OCI-LY7 (cell line): ENCODE measurements around the gene GPHN. TPM values are rescaled to one million over a fixed set of nuclear protein-coding genes. Genes with fewer than 3 reads are reported as not detected.

Experiments
- BruUV-seq: library from RNA; stranded (reverse); fragments of 400-500 nt; replicated peaks from 2 replicates; lab custom pipeline; 2021; lab: Mats Ljungman, UMichigan
- CTCF ChIA-PET: fragments of 300-600 bp; sonication (Branson Sonifier 250); formaldehyde crosslinking; loops from one replicate; lab custom pipeline; 2022; ENCODE audit warnings: antibody characterized with exemption; ENCODE audit not compliant: unreplicated experiment; lab: Charles Lee
- POLR2A ChIA-PET: fragments of 300-600 bp; sonication (Branson Sonifier 250); formaldehyde crosslinking; loops from one replicate; lab custom pipeline; 2022; ENCODE audit warnings: antibody characterized with exemption; lab: Charles Lee
- DNase-seq: peaks from one replicate; pipeline ENCODE4 v3.0.0-alpha.2; 2015; ENCODE audit warnings: low spot score
- H2AFZ ChIP-seq: fragments of 200-600 bp; sonication (generic), shearing (Covaris generic); 2 replicates; pipeline ENCODE4 v1.6.1; 2014; ENCODE audit warnings: mild to moderate bottlenecking, antibody characterized with exemption, low read length, moderate library complexity
- H3K27ac ChIP-seq: fragments of 200-600 bp; sonication (generic); 2 replicates; pipeline ENCODE4 v1.5.1; 2014; ENCODE audit warnings: mixed run types, low read depth, mild to moderate bottlenecking, moderate library complexity, low read length, inconsistent platforms; ENCODE audit not compliant: poor library complexity, severe bottlenecking
- H3K36me3 ChIP-seq: fragments of 200-600 bp; sonication (generic); 2 replicates; pipeline ENCODE4 v1.6.1; 2014; ENCODE audit warnings: mild to moderate bottlenecking, antibody characterized with exemption, low read length, moderate library complexity, mixed read lengths; ENCODE audit not compliant: insufficient read depth
- H3K4me1 ChIP-seq: fragments of 200-600 bp; sonication (generic); 2 replicates; pipeline ENCODE4 v1.5.1; 2014; ENCODE audit warnings: mild to moderate bottlenecking, low read length; ENCODE audit not compliant: insufficient read depth, poor library complexity, severe bottlenecking
- H3K4me2 ChIP-seq: fragments of 200-600 bp; sonication (generic); 2 replicates; pipeline ENCODE4 v1.6.1; 2014; ENCODE audit warnings: mild to moderate bottlenecking, low read length
- H3K4me3 ChIP-seq: fragments of 200-600 bp; sonication (generic); 2 replicates; pipeline ENCODE4 v1.5.1; 2014; ENCODE audit warnings: mild to moderate bottlenecking, low read depth, low read length; ENCODE audit not compliant: poor library complexity, severe bottlenecking
- H3K79me2 ChIP-seq: fragments of 200-600 bp; sonication (generic); 2 replicates; pipeline ENCODE4 v1.6.1; 2016; ENCODE audit warnings: low read depth, mild to moderate bottlenecking, low read length, moderate library complexity, mixed read lengths; ENCODE audit not compliant: insufficient read depth
- H3K9me2 ChIP-seq: fragments of 200-600 bp; sonication (generic); 2 replicates; pipeline ENCODE4 v1.6.1; 2016; ENCODE audit warnings: mild to moderate bottlenecking, low read length, mixed read lengths; ENCODE audit not compliant: insufficient read depth
- H3K9me3 ChIP-seq: fragments of 200-600 bp; sonication (generic); 2 replicates; pipeline ENCODE4 v1.6.1; 2014; ENCODE audit warnings: mild to moderate bottlenecking, mixed run types, low read length, mixed read lengths
- H4K20me1 ChIP-seq: fragments of 200-600 bp; sonication (generic); 2 replicates; pipeline ENCODE4 v1.6.1; 2014; ENCODE audit warnings: mild to moderate bottlenecking, antibody characterized with exemption, low read length, moderate library complexity, mixed read lengths; ENCODE audit not compliant: insufficient read depth
- CTCF ChIP-seq: fragments of 200-600 bp; sonication (generic); conservative IDR thresholded peaks from 2 replicates; pipeline ENCODE4 v1.5.1; 2014; ENCODE audit warnings: mild to moderate bottlenecking, antibody characterized with exemption, low read length, moderate library complexity, mixed read lengths
- EZH2phosphoT487 ChIP-seq: fragments of 200-600 bp; sonication (generic); IDR thresholded peaks from 2 replicates; pipeline ENCODE4 v1.6.1; 2018; ENCODE audit warnings: low read depth, borderline replicate concordance, mild to moderate bottlenecking, mixed run types, antibody characterized with exemption, low read length, moderate library complexity, mixed read lengths
- intact Hi-C: fragments of 100-400 bp; cut with micrococcal nuclease; formaldehyde crosslinking; loops from one replicate; pipeline ENCODE4 v1.10.0; 2022; ENCODE audit not compliant: unreplicated experiment
- total RNA-seq, 2 experiments: library from RNA; depleted of rRNA in 1 of 2; stranded (reverse); fragments of >200 nt in 1 of 2; shearing (Covaris generic) in 1 of 2; gene quantifications; 2 replicates each; pipeline ENCODE4 v1.2.3, GENCODE V29; 2014 to 2022

The GPHN gene
- total RNA-seq, 2 experiments from 2014 or later, result not detected

GRCh38 chr14:66992776-66993175, 484.8 kb downstream of the GPHN start:
- H2AFZ ChIP-seq, result no peak overlapping the region
- no peaks in the 10 kb centered on the region for H4K20me1 ChIP-seq
- BruUV-seq, result no TSS peak
- no peak for DNase-seq
- H3K9me3 ChIP-seq, result no peaks in the 10 kb centered on the region
- no peak overlapping the region for H3K4me2 ChIP-seq
- no peaks in the 10 kb centered on the region for H3K9me2 ChIP-seq
- H3K4me1 ChIP-seq, result no peaks in the 10 kb centered on the region
- POLR2A ChIA-PET, result no interaction called here
- no peaks in the 10 kb centered on the region for H3K36me3 ChIP-seq
- H3K79me2 ChIP-seq, result no peaks in the 10 kb centered on the region
- CTCF ChIA-PET, result no interaction called here
- no peak for TF ChIP-seq EZH2phosphoT487
- no peak for TF ChIP-seq CTCF
- intact Hi-C loops, result no loop called here
- H3K4me3 ChIP-seq, result no peak overlapping the region
- H3K27ac ChIP-seq, result no peak overlapping the region

GRCh38 chr14:66993512-66993911, 485.6 kb downstream of the GPHN start:
- Histone ChIP-seq H3K79me2 (no peaks in the 10 kb centered on the region), H3K9me3 (no peaks in the 10 kb centered on the region), H3K4me2 (no peak overlapping the region), H3K9me2 (no peaks in the 10 kb centered on the region), H3K4me1 (no peaks in the 10 kb centered on the region), H3K36me3 (no peaks in the 10 kb centered on the region), H4K20me1 (no peaks in the 10 kb centered on the region), H3K4me3 (no peak overlapping the region), H3K27ac (no peak overlapping the region), H2AFZ (no peak overlapping the region)
- TF ChIP-seq CTCF, result no peak
- no peak for TF ChIP-seq EZH2phosphoT487
- CTCF ChIA-PET, result no interaction called here
- POLR2A ChIA-PET, result no interaction called here
- no TSS peak for BruUV-seq
- no peak for DNase-seq
- intact Hi-C loops, result no loop called here

GRCh38 chr14:66998013-66998412, 490.1 kb downstream of the GPHN start:
- intact Hi-C loops, result no loop called here
- Histone ChIP-seq H3K9me3 (no peaks in the 10 kb centered on the region), H3K4me1 (no peaks in the 10 kb centered on the region), H3K4me2 (no peak overlapping the region), H3K36me3 (no peaks in the 10 kb centered on the region), H4K20me1 (no peaks in the 10 kb centered on the region), H3K79me2 (no peaks in the 10 kb centered on the region), H3K4me3 (no peak overlapping the region), H2AFZ (no peak overlapping the region), H3K9me2 (no peaks in the 10 kb centered on the region), H3K27ac (no peak overlapping the region)
- ChIA-PET POLR2A (no interaction called here), CTCF (no interaction called here)
- DNase-seq, result no peak
- no TSS peak for BruUV-seq
- TF ChIP-seq CTCF, result no peak
- TF ChIP-seq EZH2phosphoT487, result no peak
